Fibroblast of lung (primary cell): ENCODE data around the gene FBXO31.
"Not testable (repeated sequence)": the region's sequence is repeated elsewhere in the genome, so short reads cannot be mapped to it uniquely, and the experiment has no call there.

ENCODE experiments used
- EZH2 ChIP-seq: IDR thresholded peaks from 2 replicates; pipeline ENCODE4 v1.5.1; 2012; ENCODE audit warnings: low read length, control low read depth, mild to moderate bottlenecking; ENCODE audit errors: missing control alignments
- TF ChIP-seq, protein P1 (sequence below), 2 donors: IDR thresholded peaks in 1 of 2; conservative IDR thresholded peaks in 1 of 2; 1 replicate in 1 of 2; 2 replicates in 1 of 2; pipeline ENCODE4 v1.5.1; 2011 to 2012; ENCODE audit warnings: low read length in 2 of 2, control low read depth in 1 of 2, inconsistent platforms in 1 of 2, low read depth in 1 of 2, mild to moderate bottlenecking in 1 of 2

DNA sequence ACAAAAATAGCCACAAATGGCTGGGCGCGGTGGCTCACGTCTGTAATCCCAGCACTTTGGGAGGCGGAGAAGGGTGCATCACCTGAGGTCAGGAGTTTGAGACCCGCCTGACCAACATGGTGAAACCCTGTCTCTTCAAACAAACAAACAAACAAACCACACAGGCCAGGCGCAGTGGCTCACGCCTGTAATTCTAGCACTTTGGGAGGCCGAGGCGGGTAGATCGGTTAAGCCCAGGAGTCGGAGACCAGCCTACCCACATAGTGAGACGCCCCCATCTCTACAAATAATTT lies 1.2 kb upstream of the FBXO31 start:
- TF ChIP-seq, protein P1, sequence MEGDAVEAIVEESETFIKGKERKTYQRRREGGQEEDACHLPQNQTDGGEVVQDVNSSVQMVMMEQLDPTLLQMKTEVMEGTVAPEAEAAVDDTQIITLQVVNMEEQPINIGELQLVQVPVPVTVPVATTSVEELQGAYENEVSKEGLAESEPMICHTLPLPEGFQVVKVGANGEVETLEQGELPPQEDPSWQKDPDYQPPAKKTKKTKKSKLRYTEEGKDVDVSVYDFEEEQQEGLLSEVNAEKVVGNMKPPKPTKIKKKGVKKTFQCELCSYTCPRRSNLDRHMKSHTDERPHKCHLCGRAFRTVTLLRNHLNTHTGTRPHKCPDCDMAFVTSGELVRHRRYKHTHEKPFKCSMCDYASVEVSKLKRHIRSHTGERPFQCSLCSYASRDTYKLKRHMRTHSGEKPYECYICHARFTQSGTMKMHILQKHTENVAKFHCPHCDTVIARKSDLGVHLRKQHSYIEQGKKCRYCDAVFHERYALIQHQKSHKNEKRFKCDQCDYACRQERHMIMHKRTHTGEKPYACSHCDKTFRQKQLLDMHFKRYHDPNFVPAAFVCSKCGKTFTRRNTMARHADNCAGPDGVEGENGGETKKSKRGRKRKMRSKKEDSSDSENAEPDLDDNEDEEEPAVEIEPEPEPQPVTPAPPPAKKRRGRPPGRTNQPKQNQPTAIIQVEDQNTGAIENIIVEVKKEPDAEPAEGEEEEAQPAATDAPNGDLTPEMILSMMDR (conservative IDR thresholded peaks at IDR 0.05 in 1 of 2, IDR thresholded peaks at IDR 0.05 in 1 of 2; ENCODE audit: low read depth in 1 of 2, low read length in 2 of 2): not testable (repeated sequence)
- not testable (repeated sequence) for TF ChIP-seq EZH2
